ENCODE results near the gene SEMA3C. TPM values are rescaled to one million over a fixed set of nuclear protein-coding genes. Genes with fewer than 3 reads are reported as not detected.

SEMA3C gene
- total and polyA plus RNA-seq, 2 donors (not counting 3 experiments of a cell fraction or from before 2014, with no cell fraction given), result 0.01 to 0.09 TPM

- ChIA-PET CTCF (no interaction called here), POLR2A (no interaction called here)
- Histone ChIP-seq H3K36me3 (ENCODE audit: control insufficient read depth in 2 of 2, extremely low read depth in 1 of 2, insufficient read depth in 2 of 2, low read length in 2 of 2) (no peaks in the 10 kb centered on the region), H3K9me3 (replicated peaks; ENCODE audit: control insufficient read depth, insufficient read depth, low read length) (no peaks in the 10 kb centered on the region), H3K27me3 (ENCODE audit: control insufficient read depth in 2 of 2, insufficient read depth in 2 of 2, low read length in 2 of 2) (peaks cover 26 to 40% of the 10 kb centered on the region in 2 experiments), H3K27ac (ENCODE audit: insufficient read depth, low read depth, low read length) (no peak overlapping the region), H3K4me3 (replicated peaks in 1 of 3; ENCODE audit: insufficient read depth in 1 of 3, low read depth in 1 of 3, low read length in 3 of 3) (no peak overlapping the region), H4K20me1 (replicated peaks; ENCODE audit: control insufficient read depth, extremely low read depth, insufficient read depth, low read length) (no peaks in the 10 kb centered on the region), H3K4me2 (ENCODE audit: insufficient read depth, low read length) (no peak overlapping the region), H3K9ac (replicated peaks; ENCODE audit: extremely low read depth, insufficient read depth, low read length) (no peak overlapping the region), H3K79me2 (ENCODE audit: control insufficient read depth, insufficient read depth, low read length) (no peaks in the 10 kb centered on the region), H3K4me1 (ENCODE audit: control insufficient read depth, extremely low read depth, insufficient read depth, low read length) (peaks cover 6% of the 10 kb centered on the region), H3K9me1 (replicated peaks; ENCODE audit: control insufficient read depth, extremely low read depth, insufficient read depth, low read length) (no peaks in the 10 kb centered on the region), H2AFZ (ENCODE audit: low read depth, low read length) (no peak overlapping the region)
- TF ChIP-seq MAX (IDR thresholded peaks at IDR 0.05; ENCODE audit: insufficient read depth, insufficient read length) (no peak), POLR2AphosphoS5 (IDR thresholded peaks at IDR 0.05; ENCODE audit: insufficient read depth, low read depth, low read length) (no peak), CTCF (IDR thresholded peaks at IDR 0.05; ENCODE audit: extremely low read depth in 1 of 2, insufficient read depth in 1 of 2, low read depth in 1 of 2, low read length in 2 of 2) (no peak)
- no TSS peak for BruUV-seq (replicated peaks)
- dilution Hi-C loops (cut with MboI; ENCODE audit: extremely low pct_ligation_motif_present, low sequenced_read_pairs) (no loop called here), intact Hi-C loops (cut with micrococcal nuclease) (no loop called here)
- FAIRE-seq, result no peak
- no peak for DNase-seq (ENCODE audit: low read depth, low spot score)
Observed at GRCh38 chr7:80905334-80905733, 13.5 kb downstream of the SEMA3C start.

GRCh38 chr7:80902716-80903308 lies 16.0 kb downstream of the SEMA3C start:
- no peak for TF ChIP-seq POLR2AphosphoS5 (IDR thresholded peaks at IDR 0.05; ENCODE audit: insufficient read depth, low read depth, low read length)
- no peak for TF ChIP-seq FOS (IDR thresholded peaks at IDR 0.05; ENCODE audit: borderline replicate concordance, insufficient read depth, low read length)
- no peak for TF ChIP-seq EZH2 (IDR thresholded peaks at IDR 0.05; ENCODE audit: borderline replicate concordance, low read depth, low read length, severe bottlenecking)
- TF ChIP-seq MAX (IDR thresholded peaks at IDR 0.05; ENCODE audit: insufficient read depth, insufficient read length), result no peak
- TF ChIP-seq MYC (IDR thresholded peaks at IDR 0.05; ENCODE audit: low read depth, low read length), result no peak
- no peak for TF ChIP-seq CTCF (IDR thresholded peaks at IDR 0.05; ENCODE audit: extremely low read depth in 1 of 2, insufficient read depth in 1 of 2, low read depth in 1 of 2, low read length in 2 of 2)
- TF ChIP-seq POLR2A (IDR thresholded peaks at IDR 0.05; ENCODE audit: low read depth, low read length), result no peak
- TF ChIP-seq JUN (IDR thresholded peaks at IDR 0.05; ENCODE audit: borderline replicate concordance, insufficient read depth, insufficient read length, low read depth), result no peak
- no peak for TF ChIP-seq GATA2 (IDR thresholded peaks at IDR 0.05; ENCODE audit: insufficient read depth, insufficient read length, low read depth, low read length)
- FAIRE-seq, result no peak
- Histone ChIP-seq H3K9me1 (replicated peaks; ENCODE audit: control insufficient read depth, extremely low read depth, insufficient read depth, low read length) (no peaks in the 10 kb centered on the region), H3K4me3 (replicated peaks in 1 of 3; ENCODE audit: insufficient read depth in 1 of 3, low read depth in 1 of 3, low read length in 3 of 3) (no peak overlapping the region), H3K4me2 (ENCODE audit: insufficient read depth, low read length) (no peak overlapping the region), H3K36me3 (ENCODE audit: control insufficient read depth in 2 of 2, extremely low read depth in 1 of 2, insufficient read depth in 2 of 2, low read length in 2 of 2) (no peaks in the 10 kb centered on the region), H4K20me1 (replicated peaks; ENCODE audit: control insufficient read depth, extremely low read depth, insufficient read depth, low read length) (no peaks in the 10 kb centered on the region), H3K9me3 (replicated peaks; ENCODE audit: control insufficient read depth, insufficient read depth, low read length) (no peaks in the 10 kb centered on the region), H3K4me1 (ENCODE audit: control insufficient read depth, extremely low read depth, insufficient read depth, low read length) (peaks cover 6% of the 10 kb centered on the region), H3K9ac (replicated peaks; ENCODE audit: extremely low read depth, insufficient read depth, low read length) (no peak overlapping the region), H3K27ac (ENCODE audit: insufficient read depth, low read depth, low read length) (no peak overlapping the region), H2AFZ (ENCODE audit: low read depth, low read length) (no peak overlapping the region), H3K27me3 (ENCODE audit: control insufficient read depth in 2 of 2, insufficient read depth in 2 of 2, low read length in 2 of 2) (peaks cover 15 to 16% of the 10 kb centered on the region in 2 experiments), H3K79me2 (ENCODE audit: control insufficient read depth, insufficient read depth, low read length) (no peaks in the 10 kb centered on the region)
- ChIA-PET POLR2A (no interaction called here), CTCF (no interaction called here)
- BruUV-seq (replicated peaks), result no TSS peak
- DNase-seq (ENCODE audit: low read depth, low spot score), result no peak
- intact Hi-C loops (cut with micrococcal nuclease) (no loop called here), dilution Hi-C loops (cut with MboI; ENCODE audit: extremely low pct_ligation_motif_present, low sequenced_read_pairs) (no loop called here)
